ENCODE results near the gene JAK1. TPM values are rescaled to one million over a fixed set of nuclear protein-coding genes. Genes with fewer than 3 reads are reported as not detected.

The JAK1 gene
- total and polyA plus RNA-seq, 9 of the 15 experiments (the other 6 are each of a cell fraction or from before 2014, with no cell fraction given), result 9.7 to 44.1 (median 42.5) TPM

DNA sequence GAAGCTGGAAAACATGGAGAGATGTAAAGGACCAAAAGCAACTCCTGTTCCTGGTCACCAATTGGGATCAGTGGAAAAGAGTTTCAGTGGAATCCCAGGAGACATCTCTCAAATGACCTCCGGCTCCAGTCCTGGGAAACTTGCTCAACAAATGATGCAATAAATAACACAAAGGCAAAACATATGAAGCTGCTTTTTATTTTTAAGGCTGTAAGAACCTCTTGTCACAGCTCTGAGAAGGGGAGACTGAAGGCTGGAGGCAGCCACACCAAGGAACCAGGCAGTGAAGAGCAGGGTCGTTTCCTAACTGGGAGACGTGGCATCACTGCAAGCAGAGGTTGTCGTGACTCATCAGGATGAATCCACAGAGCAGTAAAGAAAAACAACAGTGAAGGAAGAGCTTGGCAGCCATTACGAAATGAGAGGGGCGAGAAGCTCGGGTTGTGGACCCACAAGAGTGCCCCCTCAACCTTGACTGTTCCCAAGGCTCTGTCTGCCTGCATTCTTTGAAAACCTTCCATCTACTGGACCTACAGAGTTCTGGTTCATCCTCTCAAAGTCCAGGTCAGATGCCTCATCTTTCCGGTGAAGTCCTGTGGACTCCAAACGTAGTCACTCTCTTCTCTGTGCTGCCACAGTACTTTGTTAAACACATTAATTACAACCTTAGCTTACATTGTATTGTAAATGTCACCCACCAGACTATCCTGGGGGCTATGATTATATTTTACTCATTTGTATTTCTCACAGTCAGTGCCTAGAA, 32.1 kb downstream of the JAK1 start (continued):
- TF ChIP-seq, protein P1, sequence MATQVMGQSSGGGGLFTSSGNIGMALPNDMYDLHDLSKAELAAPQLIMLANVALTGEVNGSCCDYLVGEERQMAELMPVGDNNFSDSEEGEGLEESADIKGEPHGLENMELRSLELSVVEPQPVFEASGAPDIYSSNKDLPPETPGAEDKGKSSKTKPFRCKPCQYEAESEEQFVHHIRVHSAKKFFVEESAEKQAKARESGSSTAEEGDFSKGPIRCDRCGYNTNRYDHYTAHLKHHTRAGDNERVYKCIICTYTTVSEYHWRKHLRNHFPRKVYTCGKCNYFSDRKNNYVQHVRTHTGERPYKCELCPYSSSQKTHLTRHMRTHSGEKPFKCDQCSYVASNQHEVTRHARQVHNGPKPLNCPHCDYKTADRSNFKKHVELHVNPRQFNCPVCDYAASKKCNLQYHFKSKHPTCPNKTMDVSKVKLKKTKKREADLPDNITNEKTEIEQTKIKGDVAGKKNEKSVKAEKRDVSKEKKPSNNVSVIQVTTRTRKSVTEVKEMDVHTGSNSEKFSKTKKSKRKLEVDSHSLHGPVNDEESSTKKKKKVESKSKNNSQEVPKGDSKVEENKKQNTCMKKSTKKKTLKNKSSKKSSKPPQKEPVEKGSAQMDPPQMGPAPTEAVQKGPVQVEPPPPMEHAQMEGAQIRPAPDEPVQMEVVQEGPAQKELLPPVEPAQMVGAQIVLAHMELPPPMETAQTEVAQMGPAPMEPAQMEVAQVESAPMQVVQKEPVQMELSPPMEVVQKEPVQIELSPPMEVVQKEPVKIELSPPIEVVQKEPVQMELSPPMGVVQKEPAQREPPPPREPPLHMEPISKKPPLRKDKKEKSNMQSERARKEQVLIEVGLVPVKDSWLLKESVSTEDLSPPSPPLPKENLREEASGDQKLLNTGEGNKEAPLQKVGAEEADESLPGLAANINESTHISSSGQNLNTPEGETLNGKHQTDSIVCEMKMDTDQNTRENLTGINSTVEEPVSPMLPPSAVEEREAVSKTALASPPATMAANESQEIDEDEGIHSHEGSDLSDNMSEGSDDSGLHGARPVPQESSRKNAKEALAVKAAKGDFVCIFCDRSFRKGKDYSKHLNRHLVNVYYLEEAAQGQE (IDR thresholded peaks at IDR 0.05; ENCODE audit: borderline replicate concordance), result no peak
- TF ChIP-seq, protein P1 (CRISPR knock-in tag; IDR thresholded peaks at IDR 0.05; ENCODE audit: low read depth), result no peak
- TF ChIP-seq ARNT (IDR thresholded peaks at IDR 0.05) (no peak), ZNF695 (CRISPR knock-in tag; IDR thresholded peaks at IDR 0.05) (no peak), ASH1L (IDR thresholded peaks at IDR 0.05; ENCODE audit: borderline replicate concordance, low read depth, partially characterized antibody) (no peak), ZNF57 (CRISPR knock-in tag; IDR thresholded peaks at IDR 0.05) (no peak), PPARD (CRISPR knock-in tag; IDR thresholded peaks at IDR 0.05) (no peak), WHSC1 (IDR thresholded peaks at IDR 0.05; ENCODE audit: low read length) (no peak), SMARCA4 (IDR thresholded peaks at IDR 0.05) (no peak), ELF2 (CRISPR knock-in tag; IDR thresholded peaks at IDR 0.05) (no peak), DPF2 (IDR thresholded peaks at IDR 0.05) (no peak), YY1 (IDR thresholded peaks at IDR 0.05; ENCODE audit: borderline replicate concordance in 1 of 3, control insufficient read depth in 1 of 3, extremely low read depth in 1 of 3, insufficient read depth in 3 of 3, insufficient read length in 1 of 3, insufficient replicate concordance in 2 of 3, low read depth in 1 of 3, low read length in 2 of 3) (peak in 1 of 3 experiments; percentile 59)
- TF ChIP-seq, protein P2, sequence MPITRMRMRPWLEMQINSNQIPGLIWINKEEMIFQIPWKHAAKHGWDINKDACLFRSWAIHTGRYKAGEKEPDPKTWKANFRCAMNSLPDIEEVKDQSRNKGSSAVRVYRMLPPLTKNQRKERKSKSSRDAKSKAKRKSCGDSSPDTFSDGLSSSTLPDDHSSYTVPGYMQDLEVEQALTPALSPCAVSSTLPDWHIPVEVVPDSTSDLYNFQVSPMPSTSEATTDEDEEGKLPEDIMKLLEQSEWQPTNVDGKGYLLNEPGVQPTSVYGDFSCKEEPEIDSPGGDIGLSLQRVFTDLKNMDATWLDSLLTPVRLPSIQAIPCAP (CRISPR knock-in tag; IDR thresholded peaks at IDR 0.05; ENCODE audit: borderline replicate concordance), result no peak
- TF ChIP-seq, protein P3, sequence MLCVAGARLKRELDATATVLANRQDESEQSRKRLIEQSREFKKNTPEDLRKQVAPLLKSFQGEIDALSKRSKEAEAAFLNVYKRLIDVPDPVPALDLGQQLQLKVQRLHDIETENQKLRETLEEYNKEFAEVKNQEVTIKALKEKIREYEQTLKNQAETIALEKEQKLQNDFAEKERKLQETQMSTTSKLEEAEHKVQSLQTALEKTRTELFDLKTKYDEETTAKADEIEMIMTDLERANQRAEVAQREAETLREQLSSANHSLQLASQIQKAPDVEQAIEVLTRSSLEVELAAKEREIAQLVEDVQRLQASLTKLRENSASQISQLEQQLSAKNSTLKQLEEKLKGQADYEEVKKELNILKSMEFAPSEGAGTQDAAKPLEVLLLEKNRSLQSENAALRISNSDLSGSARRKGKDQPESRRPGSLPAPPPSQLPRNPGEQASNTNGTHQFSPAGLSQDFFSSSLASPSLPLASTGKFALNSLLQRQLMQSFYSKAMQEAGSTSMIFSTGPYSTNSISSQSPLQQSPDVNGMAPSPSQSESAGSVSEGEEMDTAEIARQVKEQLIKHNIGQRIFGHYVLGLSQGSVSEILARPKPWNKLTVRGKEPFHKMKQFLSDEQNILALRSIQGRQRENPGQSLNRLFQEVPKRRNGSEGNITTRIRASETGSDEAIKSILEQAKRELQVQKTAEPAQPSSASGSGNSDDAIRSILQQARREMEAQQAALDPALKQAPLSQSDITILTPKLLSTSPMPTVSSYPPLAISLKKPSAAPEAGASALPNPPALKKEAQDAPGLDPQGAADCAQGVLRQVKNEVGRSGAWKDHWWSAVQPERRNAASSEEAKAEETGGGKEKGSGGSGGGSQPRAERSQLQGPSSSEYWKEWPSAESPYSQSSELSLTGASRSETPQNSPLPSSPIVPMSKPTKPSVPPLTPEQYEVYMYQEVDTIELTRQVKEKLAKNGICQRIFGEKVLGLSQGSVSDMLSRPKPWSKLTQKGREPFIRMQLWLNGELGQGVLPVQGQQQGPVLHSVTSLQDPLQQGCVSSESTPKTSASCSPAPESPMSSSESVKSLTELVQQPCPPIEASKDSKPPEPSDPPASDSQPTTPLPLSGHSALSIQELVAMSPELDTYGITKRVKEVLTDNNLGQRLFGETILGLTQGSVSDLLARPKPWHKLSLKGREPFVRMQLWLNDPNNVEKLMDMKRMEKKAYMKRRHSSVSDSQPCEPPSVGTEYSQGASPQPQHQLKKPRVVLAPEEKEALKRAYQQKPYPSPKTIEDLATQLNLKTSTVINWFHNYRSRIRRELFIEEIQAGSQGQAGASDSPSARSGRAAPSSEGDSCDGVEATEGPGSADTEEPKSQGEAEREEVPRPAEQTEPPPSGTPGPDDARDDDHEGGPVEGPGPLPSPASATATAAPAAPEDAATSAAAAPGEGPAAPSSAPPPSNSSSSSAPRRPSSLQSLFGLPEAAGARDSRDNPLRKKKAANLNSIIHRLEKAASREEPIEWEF (CRISPR knock-in tag; IDR thresholded peaks at IDR 0.05), result no peak

Measured in K562 (cell line).